ENCODE measurements around the gene NONO. TPM values are rescaled to one million over a fixed set of nuclear protein-coding genes. Genes with fewer than 3 reads are reported as not detected.
"Not testable (repeated sequence)": the region's sequence is repeated elsewhere in the genome, so short reads cannot be mapped to it uniquely, and the experiment has no call there.

Gene NONO, protein sequence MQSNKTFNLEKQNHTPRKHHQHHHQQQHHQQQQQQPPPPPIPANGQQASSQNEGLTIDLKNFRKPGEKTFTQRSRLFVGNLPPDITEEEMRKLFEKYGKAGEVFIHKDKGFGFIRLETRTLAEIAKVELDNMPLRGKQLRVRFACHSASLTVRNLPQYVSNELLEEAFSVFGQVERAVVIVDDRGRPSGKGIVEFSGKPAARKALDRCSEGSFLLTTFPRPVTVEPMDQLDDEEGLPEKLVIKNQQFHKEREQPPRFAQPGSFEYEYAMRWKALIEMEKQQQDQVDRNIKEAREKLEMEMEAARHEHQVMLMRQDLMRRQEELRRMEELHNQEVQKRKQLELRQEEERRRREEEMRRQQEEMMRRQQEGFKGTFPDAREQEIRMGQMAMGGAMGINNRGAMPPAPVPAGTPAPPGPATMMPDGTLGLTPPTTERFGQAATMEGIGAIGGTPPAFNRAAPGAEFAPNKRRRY
- total RNA-seq, result 353 and 381 TPM in 2 replicates

GRCh38 chrX:71283403-71284143, at the start of gene NONO:
TSS of gene NONO (plus strand) at chrX:71283635. CDS start at chrX:71290638, 7,003 bp downstream.
- DNase-seq (ENCODE audit: low read depth in 2 of 2), result peak; percentile 98

GRCh38 chrX:71235482-71235881, 48.0 kb upstream of the NONO start:
- DNase-seq (ENCODE audit: low read depth in 2 of 2), result no peak

DNA sequence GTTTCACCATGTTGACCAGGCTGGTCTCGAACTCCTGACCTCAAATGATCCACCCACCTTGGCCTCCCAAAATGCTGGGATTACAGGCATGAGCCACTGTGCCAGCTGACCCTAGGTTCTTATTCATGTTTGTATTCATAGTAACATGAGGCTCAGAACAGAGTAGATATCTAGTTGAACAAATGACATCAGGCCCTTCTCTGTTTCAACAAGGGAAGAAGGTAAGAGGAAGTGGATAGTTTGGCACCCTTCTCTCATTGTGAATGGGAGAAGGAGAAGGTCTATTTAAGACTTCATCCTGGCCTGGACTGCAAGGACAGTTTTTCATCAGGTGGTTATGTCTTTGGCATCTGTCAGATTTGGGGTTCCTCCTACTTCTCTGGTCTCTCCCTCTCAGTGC, 46.6 kb upstream of the NONO start:
- DNase-seq (ENCODE audit: low read depth in 2 of 2), result no peak

- DNase-seq (ENCODE audit: low read depth in 2 of 2), result no peak
These were observed 43.7 kb upstream of the NONO start for GRCh38 chrX:71239781-71240180.

DNA sequence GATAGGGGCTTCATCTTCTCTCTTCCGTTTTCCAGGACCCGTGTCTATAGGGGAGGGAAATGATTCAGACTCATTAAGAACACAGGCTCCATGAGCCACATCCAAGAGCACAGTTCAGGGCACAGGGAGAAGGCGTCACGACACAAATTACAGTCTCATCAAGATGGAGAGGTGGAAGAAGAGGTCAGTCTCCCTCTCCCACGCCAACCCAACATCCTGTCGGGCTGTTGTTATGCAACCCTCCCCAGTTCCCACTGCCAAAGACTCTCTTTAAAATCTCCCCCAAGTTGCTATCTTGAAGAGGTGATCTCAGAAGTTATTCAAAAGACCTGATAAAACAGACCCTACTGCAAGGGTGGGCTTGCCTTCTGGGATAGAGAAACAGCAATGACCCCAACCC, 42.1 kb upstream of the NONO start:
- DNase-seq (ENCODE audit: low read depth in 2 of 2), result no peak

- DNase-seq (ENCODE audit: low read depth in 2 of 2), result no peak
These were observed 38.9 kb upstream of the NONO start for GRCh38 chrX:71244359-71245128.

- DNase-seq (ENCODE audit: low read depth in 2 of 2), result no peak
These were observed 38.3 kb upstream of the NONO start for GRCh38 chrX:71245159-71245558.

DNA sequence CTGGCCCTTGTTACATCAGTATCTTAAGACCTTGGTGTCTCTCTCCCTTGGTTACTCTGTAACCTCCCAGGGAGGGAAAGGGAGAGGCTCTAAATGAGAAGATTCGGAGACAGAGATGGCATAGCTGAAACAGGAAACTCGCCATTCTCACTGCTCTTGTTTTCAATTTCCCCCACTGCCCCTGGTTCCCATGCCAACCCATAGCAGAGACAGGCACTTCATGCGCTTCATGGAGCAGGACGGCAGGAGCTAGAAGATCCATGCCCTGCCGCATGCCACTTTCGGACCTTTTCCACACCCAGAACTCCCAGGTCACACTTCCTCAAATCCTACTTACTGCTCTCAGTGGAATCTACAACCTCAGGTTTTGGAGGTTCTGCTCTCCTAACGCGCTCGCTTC, 32.6 kb upstream of the NONO start:
- DNase-seq (ENCODE audit: low read depth in 2 of 2), result no peak

DNA sequence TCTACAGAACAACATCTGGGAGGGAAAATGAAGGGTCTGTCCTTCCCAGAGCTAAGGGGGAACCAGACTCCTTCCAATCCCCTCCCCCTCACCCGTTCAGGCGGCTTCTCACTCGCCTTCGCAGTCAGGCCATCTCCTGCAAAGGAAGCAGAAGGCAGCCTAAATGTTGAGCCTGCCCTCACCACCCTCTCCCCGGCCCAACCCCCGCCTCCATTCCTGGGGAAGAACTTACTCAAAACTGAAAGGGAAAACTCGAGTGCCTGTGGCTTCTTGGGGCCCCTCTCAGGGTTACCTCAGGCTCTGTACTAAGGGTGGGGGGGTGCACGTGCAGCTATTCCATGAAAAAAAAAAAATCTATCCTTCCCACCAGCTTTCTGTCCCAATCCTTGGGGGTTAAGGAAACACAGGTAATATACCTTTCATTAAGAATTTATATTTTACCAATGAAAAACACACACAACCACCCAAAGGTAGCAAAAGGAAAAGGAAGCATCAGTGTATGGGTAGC, 31.9 kb upstream of the NONO start:
- DNase-seq (ENCODE audit: low read depth in 2 of 2), result no peak

DNA sequence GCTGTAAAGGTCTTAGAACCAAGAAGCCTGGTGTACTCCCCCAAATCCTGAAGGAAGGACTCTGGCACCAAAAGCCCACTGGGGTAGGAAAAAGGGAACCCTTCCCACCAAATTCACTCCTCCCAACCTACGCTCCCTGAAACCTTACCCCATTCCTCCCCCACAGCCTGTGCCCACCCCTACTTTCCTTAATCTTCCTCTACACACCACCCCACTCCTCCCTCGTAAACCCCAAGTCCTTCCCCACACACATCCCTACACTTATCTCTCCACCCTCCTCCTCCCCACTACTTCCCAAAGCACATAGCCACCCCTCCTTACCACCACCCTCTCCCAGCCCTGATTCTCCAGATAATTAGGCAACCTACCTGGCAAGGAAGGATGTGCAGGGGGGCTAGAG, 31.2 kb upstream of the NONO start:
- DNase-seq (ENCODE audit: low read depth in 2 of 2), result no peak

DNA sequence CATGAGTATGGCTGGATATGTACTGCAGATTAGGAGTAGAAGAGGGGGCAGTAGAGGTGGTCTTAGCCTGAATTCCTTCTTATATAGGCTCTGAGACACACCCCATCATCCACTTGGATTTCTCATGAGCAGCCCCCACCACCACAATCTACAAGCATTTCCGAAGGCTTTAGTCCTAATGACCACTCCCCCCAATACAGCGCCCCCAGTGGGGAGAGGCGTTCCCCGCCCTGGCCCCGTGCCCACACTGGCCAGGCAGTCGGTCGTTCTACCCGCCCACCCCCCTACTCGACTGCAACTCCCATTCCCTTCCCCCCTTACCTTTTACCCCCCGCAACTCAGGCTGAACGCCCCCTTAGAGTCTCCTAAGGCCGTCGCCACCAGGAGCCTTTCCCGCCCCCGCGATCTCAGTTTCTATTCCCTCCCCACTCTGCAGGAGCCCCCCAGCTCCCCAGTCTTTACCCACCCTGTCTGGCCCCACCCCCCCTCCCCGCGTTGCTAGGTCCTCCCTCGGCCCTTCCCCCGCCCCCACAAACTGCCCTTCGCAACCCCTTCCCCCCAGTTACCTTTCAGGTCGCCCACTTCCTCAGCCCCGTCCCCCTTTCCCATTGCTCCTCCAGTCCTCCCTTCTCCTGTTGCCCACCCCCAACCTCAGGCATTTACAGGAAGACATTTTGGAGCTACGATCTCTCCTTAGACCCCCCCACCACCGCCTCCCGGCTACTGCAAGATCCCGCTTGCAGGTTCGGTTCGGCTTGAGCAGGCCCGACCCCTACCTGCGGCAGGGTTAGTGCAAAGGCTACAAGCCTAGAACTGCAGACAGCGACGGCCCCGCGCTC, 30.0 kb upstream of the NONO start:
- DNase-seq (ENCODE audit: low read depth in 2 of 2), result peak in 1 of 2 donors; percentile 52

DNA sequence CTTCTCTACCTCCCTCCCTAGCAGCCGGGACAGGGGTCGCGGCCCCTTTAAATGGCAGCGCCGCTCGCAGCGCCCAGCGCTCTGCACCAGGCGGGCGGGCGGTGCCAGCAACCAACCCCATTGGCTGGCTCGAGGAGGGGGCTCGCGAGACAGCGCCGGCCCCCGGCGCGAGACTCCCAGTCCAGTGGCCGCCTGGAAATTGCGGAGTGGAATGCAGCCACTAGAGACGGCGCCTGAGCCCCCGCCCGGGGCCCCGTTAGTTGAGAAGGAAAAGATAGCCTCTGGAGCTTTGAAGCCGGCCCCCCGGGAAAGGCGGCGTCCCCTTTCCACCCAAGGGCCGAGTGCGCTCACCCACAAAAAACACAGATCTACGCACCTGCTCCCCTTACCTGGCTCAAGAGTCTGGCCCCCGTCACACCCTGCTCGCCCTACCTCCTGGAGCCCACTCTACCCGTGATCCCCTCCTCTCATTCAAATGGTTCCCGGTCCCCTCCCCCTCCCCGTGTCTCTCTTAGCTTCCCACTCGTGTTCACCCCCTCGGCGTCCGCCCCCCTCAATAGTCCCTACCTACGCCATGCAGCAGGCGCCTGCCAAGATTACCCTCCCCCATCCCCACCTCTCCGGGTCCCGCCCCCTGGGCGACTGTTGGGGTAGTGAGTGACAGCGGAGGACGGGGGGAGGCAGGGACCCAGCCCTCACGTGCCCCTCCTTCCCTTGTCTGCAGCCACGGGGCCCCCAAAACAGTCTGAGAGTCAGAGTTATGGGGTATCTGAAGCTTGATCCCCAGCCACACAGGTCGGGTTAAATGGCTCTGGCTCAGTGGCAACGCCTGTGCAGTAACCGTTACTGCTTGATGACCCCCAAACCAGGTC, 29.1 kb upstream of the NONO start, which contains the start of gene ZMYM3:
ZMYM3 (minus strand) TSS at position 49 of the 872 bp plus-strand sequence. CDS start 885 bp downstream, outside the sequence.
- peak; percentile 63 to 86 for DNase-seq (ENCODE audit: low read depth in 2 of 2)

DNA sequence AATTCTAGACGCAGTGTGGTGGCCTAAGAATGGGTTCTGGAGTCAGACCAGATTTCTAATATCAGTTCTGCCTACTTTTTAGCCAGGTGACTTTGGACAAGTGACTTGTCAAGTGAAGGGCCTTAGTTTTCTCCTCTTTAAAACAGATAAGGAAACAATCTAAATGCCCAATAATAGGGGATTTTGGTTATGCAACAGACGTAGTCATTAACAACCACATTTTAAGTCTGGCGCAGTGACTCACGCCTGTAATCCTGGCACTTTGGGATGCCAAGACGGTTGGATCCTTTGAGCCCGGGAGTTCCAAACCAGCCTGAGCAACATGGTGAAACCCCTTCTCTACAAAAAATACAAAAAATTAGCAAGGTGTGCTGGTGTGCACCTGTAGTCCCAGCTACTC, 27.4 kb upstream of the NONO start:
- DNase-seq (ENCODE audit: low read depth in 2 of 2), result no peak

DNA sequence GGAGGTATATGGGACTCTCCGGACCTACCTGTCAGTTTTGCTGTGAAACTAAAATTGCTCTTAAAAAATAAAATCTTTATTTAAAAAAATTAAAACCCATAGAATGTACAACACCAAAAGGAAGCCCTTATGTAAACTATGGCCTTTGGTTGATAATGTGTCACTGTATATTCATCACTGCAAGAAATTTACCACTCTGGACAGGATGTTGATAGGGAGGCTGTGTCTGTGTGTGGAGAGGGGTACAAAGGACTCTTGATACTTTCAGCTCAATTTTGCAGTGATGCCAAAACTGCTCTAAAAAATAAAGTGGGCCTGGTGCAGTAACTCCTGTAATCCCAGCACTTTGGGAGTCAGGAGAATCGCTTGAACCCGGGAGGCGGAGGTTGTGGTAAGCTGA, 26.6 kb upstream of the NONO start:
- no peak for DNase-seq (ENCODE audit: low read depth in 2 of 2)

DNA sequence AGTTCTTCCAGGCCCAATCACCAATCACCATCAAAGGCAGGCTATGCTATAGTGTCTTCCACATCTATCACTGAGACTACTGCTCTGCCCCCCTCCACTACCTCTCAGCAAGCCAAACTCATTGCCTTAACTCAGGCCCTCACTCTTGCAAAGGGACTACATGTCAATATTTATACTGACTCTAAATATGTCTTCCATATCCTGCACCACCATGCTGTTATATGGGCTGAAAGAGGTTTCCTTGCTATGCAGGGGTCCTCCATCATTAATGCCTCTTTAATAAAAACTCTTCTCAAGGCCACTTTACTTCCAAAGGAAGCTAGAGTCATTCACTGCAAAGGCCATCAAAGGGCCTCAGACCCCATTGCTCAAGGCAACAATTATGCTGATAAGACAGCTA, 14.8 kb upstream of the NONO start:
- DNase-seq (ENCODE audit: low read depth in 2 of 2), result not testable (repeated sequence)

DNA sequence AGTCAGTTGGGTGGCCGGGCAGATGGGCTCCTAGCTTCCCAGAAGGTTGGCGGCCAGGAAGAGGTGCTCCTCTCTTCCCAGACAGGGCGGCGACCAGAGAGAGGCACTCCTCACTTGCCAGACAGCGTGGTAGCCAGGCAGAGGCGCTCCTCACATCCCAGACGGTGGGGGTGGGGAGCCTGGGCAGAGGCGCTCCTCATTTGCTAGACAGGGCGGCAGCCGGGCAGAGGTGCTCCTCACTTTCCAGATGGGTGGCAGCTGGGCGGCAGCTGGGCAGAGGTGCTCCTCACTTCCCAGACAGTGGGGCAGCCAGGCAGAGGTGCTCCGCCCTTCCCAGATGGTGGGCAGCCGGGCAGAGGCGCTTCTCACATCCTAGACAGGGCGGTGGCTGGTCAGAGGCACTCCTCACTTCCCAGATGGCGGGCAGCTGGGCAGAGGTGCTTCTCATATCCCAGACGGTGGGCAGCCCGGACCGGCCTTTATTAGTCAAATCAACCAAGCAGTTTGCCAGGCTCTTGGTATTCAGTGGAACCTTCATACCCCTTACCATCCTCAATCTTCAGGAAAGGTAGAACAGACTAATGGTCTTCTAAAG, 13.5 kb upstream of the NONO start:
- no peak for DNase-seq (ENCODE audit: low read depth in 2 of 2)

DNA sequence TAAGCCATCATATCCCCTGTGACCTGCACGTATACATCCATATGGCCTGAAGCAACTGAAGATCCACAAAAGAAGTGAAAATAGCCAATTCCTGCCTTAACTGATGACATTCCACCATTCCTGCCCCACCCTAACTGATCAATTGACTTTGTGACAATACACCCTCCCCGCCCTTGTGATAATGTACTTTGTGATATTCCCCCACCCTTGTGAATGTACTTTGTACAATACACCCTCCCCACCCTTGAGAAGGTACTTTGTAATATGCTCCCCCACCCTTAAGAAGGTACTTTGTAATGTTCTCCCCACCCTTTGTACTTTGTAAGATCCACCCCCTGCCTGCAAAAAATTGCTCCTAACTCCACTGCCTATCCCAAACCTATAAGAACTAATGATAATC, 11.1 kb upstream of the NONO start:
- DNase-seq (ENCODE audit: low read depth in 2 of 2), result not testable (repeated sequence)

DNA sequence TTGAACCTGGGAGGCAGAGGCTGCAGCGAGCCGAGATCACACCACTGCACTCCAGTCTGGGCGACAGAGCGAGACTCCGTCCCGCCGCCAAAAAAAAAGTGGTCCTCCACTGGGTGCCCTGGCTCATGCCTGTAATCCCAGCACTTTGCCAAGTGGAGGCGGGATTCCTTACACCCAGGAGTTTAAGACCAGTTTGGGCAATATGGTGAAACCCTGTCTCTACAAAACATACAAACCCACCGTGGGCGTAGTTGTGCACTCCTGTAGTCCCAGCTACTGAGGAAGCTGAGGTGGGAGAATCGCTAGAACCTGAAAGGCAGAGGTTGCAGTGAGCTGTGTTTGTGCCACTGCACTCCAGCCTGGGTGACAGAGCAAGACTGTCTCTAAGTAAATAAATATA, 2.1 kb upstream of the NONO start:
- DNase-seq (ENCODE audit: low read depth in 2 of 2), result not testable (repeated sequence)

All from dermis microvascular lymphatic vessel endothelial cell (primary cell).